ENCODE results near the gene TCF4.

Gene TCF4

DNA sequence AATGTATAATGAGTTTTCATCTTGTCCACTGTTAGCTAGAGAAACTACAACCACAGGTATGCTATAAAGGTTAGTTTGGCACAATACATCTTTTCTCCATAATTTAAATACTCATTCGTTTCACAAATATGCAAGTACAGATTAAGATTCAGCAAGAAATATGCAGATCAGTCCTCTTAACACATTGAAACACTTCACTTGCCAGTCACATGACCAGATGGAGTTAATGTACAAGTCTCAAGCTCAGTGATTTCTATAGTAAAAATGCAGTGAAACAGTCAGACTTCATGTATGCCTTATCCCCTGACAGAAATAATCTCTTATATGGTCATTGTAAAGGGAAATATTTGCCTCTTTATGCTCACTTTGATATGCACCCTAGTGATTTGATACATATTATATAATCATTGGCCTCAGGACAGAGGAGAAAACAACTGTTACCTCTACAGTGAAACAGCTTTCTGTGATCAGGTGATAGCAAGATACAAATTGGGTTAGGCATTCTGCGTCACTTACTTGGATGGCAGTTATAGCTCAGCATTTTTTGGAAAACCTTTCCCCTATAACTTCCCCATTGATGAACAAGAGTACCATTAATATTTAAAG lies 104.6 kb downstream of the TCF4 start:
- in situ Hi-C loops (cut with HindIII; ENCODE audit: low sequenced_read_pairs): no loop called here
- DNase-seq (ENCODE audit: low read depth, low spot score): no peak
- no peak overlapping the region for H3K4me3 ChIP-seq (ENCODE audit: low read depth, low read length)
- TF ChIP-seq, protein P1, sequence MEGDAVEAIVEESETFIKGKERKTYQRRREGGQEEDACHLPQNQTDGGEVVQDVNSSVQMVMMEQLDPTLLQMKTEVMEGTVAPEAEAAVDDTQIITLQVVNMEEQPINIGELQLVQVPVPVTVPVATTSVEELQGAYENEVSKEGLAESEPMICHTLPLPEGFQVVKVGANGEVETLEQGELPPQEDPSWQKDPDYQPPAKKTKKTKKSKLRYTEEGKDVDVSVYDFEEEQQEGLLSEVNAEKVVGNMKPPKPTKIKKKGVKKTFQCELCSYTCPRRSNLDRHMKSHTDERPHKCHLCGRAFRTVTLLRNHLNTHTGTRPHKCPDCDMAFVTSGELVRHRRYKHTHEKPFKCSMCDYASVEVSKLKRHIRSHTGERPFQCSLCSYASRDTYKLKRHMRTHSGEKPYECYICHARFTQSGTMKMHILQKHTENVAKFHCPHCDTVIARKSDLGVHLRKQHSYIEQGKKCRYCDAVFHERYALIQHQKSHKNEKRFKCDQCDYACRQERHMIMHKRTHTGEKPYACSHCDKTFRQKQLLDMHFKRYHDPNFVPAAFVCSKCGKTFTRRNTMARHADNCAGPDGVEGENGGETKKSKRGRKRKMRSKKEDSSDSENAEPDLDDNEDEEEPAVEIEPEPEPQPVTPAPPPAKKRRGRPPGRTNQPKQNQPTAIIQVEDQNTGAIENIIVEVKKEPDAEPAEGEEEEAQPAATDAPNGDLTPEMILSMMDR (IDR thresholded peaks at IDR 0.05; ENCODE audit: low read depth, low read length): no peak

DNA sequence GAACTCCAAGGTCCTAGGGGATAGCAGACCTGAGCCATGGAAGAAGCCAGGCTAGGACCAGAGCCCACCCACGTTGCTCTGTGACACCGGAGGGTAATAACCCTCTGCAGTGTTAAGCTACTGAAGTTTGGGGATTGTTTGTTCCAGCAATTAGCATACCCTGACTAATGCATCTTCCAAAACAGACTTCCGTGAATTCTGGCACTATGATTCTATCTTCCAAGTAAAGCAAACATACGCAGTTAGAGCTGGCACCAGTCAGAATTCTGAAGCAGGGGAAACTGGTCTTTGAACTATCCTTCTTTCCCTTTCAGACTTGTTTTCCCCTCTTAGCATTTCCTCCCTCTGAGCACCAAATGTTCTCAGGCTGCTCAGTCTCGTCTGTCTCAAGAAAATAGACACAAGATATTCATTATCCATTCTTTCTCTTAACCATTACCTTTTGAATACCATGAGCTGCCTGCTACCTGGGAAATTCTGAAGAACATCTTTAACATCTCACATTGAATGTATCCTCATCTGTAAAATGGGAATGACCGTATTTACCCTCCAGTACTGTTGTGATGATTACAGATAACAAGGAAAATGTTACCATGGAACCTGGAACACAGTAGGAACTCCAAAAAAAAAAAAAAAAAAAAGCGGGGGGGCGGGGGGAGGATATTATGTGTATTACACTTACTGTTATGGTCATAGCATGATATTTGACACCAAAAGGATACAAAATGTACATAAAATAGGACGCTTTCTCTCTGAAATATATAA lies 108.2 kb downstream of the TCF4 start:
- in situ Hi-C loops (cut with HindIII; ENCODE audit: low sequenced_read_pairs): no loop called here
- no peak for DNase-seq (ENCODE audit: low read depth, low spot score)
- H3K4me3 ChIP-seq (ENCODE audit: low read depth, low read length): no peak overlapping the region
- TF ChIP-seq, protein P1 (IDR thresholded peaks at IDR 0.05; ENCODE audit: low read depth, low read length): no peak

DNA sequence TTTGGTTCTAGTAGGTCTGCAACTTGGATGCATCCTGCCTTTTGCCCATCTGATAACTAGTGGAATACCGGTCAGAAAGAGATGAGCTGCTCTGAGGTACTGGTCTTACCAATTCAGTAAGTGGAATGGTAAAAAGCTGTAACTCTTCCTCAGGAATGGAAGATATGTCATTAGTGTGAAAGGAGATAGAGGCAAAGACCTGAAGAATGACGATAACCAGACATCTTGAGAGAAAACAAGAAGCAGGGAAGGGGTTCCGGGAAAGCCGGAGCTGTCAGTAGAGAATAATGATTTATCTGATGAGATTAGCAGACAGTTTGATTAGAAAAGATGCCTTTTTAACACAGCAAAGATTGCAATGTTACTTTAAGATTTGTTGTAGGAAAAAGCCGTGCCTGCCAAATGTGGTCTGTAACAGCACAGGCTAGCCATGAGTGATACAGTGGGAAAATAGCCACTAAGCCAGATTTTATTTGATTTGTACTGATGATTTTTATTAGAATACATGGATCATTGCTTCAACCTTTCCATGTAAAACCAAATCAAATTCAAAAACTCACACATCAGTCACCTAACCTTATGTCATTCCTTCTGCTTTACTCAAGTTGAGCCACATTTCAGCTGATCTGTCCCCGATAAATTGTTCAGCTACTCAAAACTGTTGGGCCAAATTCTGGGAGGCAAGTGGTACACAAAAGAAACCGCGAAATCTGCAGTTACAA lies 110.0 kb downstream of the TCF4 start:
- in situ Hi-C loops (cut with HindIII; ENCODE audit: low sequenced_read_pairs): no loop called here
- TF ChIP-seq, protein P1 (IDR thresholded peaks at IDR 0.05; ENCODE audit: low read depth, low read length): no peak
- peak; percentile 61 for DNase-seq (ENCODE audit: low read depth, low spot score)
- H3K4me3 ChIP-seq (ENCODE audit: low read depth, low read length): peak overlapping the region; percentile 40

DNA sequence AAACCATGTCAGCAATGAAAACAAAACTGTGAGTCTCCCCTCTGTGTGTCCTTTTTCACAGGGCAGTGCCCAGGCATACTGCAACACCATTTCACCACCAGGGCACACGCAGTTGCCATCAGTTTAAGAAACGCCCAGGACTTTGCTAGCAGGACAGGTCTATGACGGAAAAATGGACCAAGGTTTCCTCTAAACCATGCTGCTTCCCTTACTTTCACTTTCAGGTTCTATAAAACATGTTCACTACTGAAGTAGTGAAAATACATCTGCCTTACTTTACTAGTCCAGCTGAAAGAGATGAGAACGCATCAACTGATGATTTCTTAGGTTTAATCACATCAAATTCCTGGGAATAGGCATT lies 110.5 kb downstream of the TCF4 start:
- in situ Hi-C loops (cut with HindIII; ENCODE audit: low sequenced_read_pairs): no loop called here

DNA sequence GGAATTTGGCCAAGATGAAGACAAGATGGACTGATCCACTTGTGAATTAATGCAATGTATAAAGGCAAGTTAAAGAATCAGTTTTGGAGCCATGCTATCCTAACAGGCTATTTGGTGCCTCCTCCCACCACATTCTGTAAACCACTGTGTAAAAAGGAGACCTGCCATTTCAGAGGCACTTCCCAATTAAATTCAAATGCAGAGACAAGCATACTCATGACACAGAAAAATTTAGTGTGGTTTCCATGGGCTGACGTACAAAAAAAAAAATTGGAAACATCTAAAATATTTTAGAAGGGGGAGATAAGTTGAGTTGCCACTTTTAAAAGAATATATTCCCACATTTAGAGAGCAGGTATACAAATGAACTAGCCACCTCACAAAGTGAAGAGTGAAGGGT lies 112.1 kb downstream of the TCF4 start:
- H3K4me3 ChIP-seq (ENCODE audit: low read depth, low read length): no peak overlapping the region

More for the DNA sequence above, 110.5 kb downstream of the TCF4 start:
- peak; percentile 74 for DNase-seq (ENCODE audit: low read depth, low spot score)
- TF ChIP-seq, protein P1 (IDR thresholded peaks at IDR 0.05; ENCODE audit: low read depth, low read length): peak; percentile 12
- H3K4me3 ChIP-seq (ENCODE audit: low read depth, low read length): peak overlapping the region; percentile 40

DNA sequence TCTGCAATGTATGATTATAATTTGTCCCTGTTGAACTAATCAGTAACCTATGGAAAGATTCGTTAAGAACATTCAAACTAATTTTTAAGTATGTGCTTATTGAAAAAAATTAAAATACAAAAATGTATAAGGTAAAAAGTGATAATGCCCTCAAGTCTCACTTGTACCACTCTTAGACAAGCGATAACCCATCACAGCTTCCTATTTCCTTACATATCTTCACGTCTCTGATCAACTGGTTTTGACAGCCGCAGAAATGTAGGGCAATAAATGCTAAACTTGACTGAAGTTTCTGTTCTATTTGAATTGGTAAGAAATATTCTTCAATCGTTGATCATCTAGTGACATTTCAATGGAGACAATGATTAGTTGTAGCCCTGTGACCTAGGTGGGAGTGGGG lies 112.5 kb downstream of the TCF4 start:
- in situ Hi-C loops (cut with HindIII; ENCODE audit: low sequenced_read_pairs): no loop called here
- TF ChIP-seq, protein P1 (IDR thresholded peaks at IDR 0.05; ENCODE audit: low read depth, low read length): no peak
- DNase-seq (ENCODE audit: low read depth, low spot score): no peak
- H3K4me3 ChIP-seq (ENCODE audit: low read depth, low read length): no peak overlapping the region

More for the DNA sequence above, 112.1 kb downstream of the TCF4 start:
- in situ Hi-C loops (cut with HindIII; ENCODE audit: low sequenced_read_pairs): no loop called here
- no peak for DNase-seq (ENCODE audit: low read depth, low spot score)
- TF ChIP-seq, protein P1 (IDR thresholded peaks at IDR 0.05; ENCODE audit: low read depth, low read length): no peak

Data from astrocyte of the spinal cord (primary cell).